AG04449 (cell line): ENCODE data around the gene CNTNAP2.

Experiments
- CTCF ChIA-PET: fragments of 350-600 bp; formaldehyde crosslinking; extraction: SDS; loops from one replicate; lab custom pipeline; 2021; ENCODE audit warnings: antibody characterized with exemption; lab: Yijun Ruan, JAX
- POLR2A ChIA-PET: fragments of 400-600, 350-600 bp; formaldehyde crosslinking; extraction: SDS; loops from one replicate; lab custom pipeline; 2020; ENCODE audit warnings: antibody characterized with exemption, inconsistent platforms; lab: Yijun Ruan, JAX
- DNase-seq: peaks from one replicate; pipeline ENCODE4 v3.0.0-alpha.2; 2010; ENCODE audit warnings: low read depth, low spot score
- H3K4me3 ChIP-seq: 2 replicates; pipeline ENCODE4 v1.5.1; 2011; ENCODE audit warnings: low read depth, mild to moderate bottlenecking, control low read depth, low read length
- TF ChIP-seq, protein P1 (sequence below): IDR thresholded peaks from one replicate; pipeline ENCODE4 v1.5.1; 2011; ENCODE audit warnings: mild to moderate bottlenecking, moderate library complexity, low read length, control low read depth, inconsistent platforms; ENCODE audit not compliant: insufficient read depth; ENCODE audit errors: missing control alignments

The CNTNAP2 gene

DNA sequence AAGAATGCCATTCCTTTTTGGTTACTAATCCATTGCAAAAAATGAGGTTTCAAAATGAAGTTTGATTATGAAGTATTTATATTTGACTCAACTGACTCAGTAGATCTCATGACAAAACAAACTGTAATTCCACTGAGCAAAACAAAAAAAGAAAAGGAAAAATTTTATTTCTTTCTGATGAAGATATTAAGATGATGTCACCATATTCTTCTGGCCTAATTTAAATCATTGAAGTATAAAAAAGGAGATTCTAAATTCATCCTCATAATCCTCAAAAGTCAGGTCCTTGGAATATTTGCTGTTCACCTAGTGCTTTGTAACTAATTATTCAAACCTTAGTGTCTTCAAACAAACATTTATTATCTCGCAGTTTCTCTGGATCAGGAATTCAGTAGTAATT, 1183.7 kb downstream of the CNTNAP2 start:
- CTCF ChIA-PET: no interaction called here
- POLR2A ChIA-PET: no interaction called here
- no peak overlapping the region for H3K4me3 ChIP-seq
- TF ChIP-seq, protein P1, sequence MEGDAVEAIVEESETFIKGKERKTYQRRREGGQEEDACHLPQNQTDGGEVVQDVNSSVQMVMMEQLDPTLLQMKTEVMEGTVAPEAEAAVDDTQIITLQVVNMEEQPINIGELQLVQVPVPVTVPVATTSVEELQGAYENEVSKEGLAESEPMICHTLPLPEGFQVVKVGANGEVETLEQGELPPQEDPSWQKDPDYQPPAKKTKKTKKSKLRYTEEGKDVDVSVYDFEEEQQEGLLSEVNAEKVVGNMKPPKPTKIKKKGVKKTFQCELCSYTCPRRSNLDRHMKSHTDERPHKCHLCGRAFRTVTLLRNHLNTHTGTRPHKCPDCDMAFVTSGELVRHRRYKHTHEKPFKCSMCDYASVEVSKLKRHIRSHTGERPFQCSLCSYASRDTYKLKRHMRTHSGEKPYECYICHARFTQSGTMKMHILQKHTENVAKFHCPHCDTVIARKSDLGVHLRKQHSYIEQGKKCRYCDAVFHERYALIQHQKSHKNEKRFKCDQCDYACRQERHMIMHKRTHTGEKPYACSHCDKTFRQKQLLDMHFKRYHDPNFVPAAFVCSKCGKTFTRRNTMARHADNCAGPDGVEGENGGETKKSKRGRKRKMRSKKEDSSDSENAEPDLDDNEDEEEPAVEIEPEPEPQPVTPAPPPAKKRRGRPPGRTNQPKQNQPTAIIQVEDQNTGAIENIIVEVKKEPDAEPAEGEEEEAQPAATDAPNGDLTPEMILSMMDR: no peak
- DNase-seq: no peak

- ChIA-PET POLR2A (no interaction called here), CTCF (no interaction called here)
- DNase-seq: no peak
- TF ChIP-seq, protein P1: no peak
- H3K4me3 ChIP-seq: no peak overlapping the region
Measured at GRCh38 chr7:147304376-147304775, 1187.8 kb downstream of the CNTNAP2 start.

DNA sequence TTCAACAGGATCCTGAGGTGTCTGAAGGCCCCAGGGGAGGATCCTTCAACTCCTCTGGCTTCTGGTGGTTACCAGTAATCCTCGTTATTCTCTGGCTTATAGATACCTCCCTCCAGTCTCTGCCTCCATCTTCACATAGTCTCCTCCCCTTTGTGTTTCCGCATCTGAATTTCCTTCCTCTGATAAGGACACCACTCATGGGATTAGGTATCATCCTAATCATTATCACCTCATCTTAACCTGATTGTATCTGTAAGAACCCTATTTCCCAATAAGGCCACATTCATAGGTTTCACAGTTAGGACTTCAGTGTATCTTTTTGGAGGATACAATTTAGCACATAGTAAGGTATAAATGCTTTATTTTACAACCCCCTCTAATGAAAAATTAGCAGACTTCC, 1189.2 kb downstream of the CNTNAP2 start:
- POLR2A ChIA-PET: no interaction called here
- H3K4me3 ChIP-seq: no peak overlapping the region
- TF ChIP-seq, protein P1: no peak
- CTCF ChIA-PET: no interaction called here
- DNase-seq: no peak

DNA sequence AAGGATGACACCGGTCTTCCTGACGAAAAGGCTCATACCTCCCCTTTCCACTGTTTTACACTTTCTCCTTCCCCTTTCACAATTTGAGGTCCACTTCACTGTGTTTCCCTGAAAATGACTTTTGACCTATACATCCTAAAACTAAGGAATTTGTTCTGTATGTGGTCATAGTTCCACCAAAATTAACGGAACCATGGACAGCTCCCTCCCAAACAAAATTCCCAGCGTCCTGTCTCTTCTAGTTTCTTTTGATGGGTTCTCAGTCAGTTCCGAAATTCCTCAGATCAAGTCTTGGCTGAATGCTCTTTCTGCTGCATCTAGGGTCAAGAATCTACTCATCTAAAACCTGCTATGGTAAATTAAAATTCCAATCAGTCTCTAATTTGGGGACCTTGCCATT, 1191.9 kb downstream of the CNTNAP2 start:
- no peak for DNase-seq
- H3K4me3 ChIP-seq: no peak overlapping the region
- CTCF ChIA-PET: no interaction called here
- POLR2A ChIA-PET: no interaction called here
- TF ChIP-seq, protein P1: no peak

- CTCF ChIA-PET: no interaction called here
- POLR2A ChIA-PET: no interaction called here
- H3K4me3 ChIP-seq: no peak overlapping the region
- DNase-seq: no peak
- TF ChIP-seq, protein P1: no peak
Measured at GRCh38 chr7:147311336-147311735, 1194.7 kb downstream of the CNTNAP2 start.

GRCh38 chr7:147321504-147321903, 1204.9 kb downstream of the CNTNAP2 start:
- POLR2A ChIA-PET: no interaction called here
- CTCF ChIA-PET: no interaction called here
- H3K4me3 ChIP-seq: no peak overlapping the region
- no peak for DNase-seq
- TF ChIP-seq, protein P1: no peak
